HEK293 (cell line): Measurements from ENCODE around the gene DNAJC11.

ENCODE experiments used
- CTCF ChIA-PET: fragments of 350-600 bp; formaldehyde crosslinking; extraction: SDS; loops from one replicate; lab custom pipeline; 2021; ENCODE audit warnings: antibody characterized with exemption; lab: Yijun Ruan, JAX
- POLR2A ChIA-PET: fragments of 300-600 bp; formaldehyde crosslinking; extraction: SDS; loops from one replicate; lab custom pipeline; 2020; ENCODE audit warnings: antibody characterized with exemption, inconsistent platforms; lab: Yijun Ruan, JAX
- H3K27ac ChIP-seq: fragments of 200-500 bp; sonication (Bioruptor generic); 2 replicates; pipeline ENCODE4 v1.5.1; 2014; ENCODE audit warnings: low read depth, low read length, control low read depth, inconsistent platforms; ENCODE audit errors: extremely low read depth
- H3K36me3 ChIP-seq, 2 experiments: fragments of 200-500 bp in 1 of 2; sonication (Bioruptor generic) in 1 of 2; 1 replicate in 1 of 2; 2 replicates in 1 of 2; pipeline ENCODE4 v1.5.1; 2014 to 2017; ENCODE audit warnings: inconsistent platforms in 2 of 2, low read length in 2 of 2; ENCODE audit not compliant: control insufficient read depth in 2 of 2, insufficient read depth in 1 of 2
- H3K4me1 ChIP-seq: fragments of 200-500 bp; sonication (Bioruptor generic); 2 replicates; pipeline ENCODE4 v1.5.1; 2014; ENCODE audit warnings: mild to moderate bottlenecking, low read length, inconsistent platforms; ENCODE audit not compliant: control insufficient read depth, insufficient read depth
- H3K4me3 ChIP-seq: 2 replicates; pipeline ENCODE4 v1.5.1; 2011; ENCODE audit warnings: low read depth, mild to moderate bottlenecking, control low read depth, low read length, moderate library complexity
- H3K9me3 ChIP-seq: fragments of 200-500 bp; sonication (Bioruptor generic); 2 replicates; pipeline ENCODE4 v1.5.1; 2014; ENCODE audit warnings: low read depth, low read length, inconsistent platforms; ENCODE audit not compliant: control insufficient read depth, insufficient read depth
- EGR2 ChIP-seq: fragments of 450-650 bp; formaldehyde crosslinking; IDR thresholded peaks from 2 replicates; pipeline ENCODE4 v1.5.1; 2016; ENCODE audit warnings: low read depth, missing biosample characterization, missing genetic modification characterization
- FEZF1 ChIP-seq: fragments of 450-650 bp; formaldehyde crosslinking; IDR thresholded peaks from 2 replicates; pipeline ENCODE4 v1.5.1; 2016; ENCODE audit warnings: missing biosample characterization, missing genetic modification characterization
- KLF1 ChIP-seq: fragments of 450-650 bp; formaldehyde crosslinking; IDR thresholded peaks from 2 replicates; pipeline ENCODE4 v1.5.1; 2016; ENCODE audit warnings: missing biosample characterization, missing genetic modification characterization
- KLF10 ChIP-seq: fragments of 450-650 bp; IDR thresholded peaks from 2 replicates; pipeline ENCODE4 v1.5.1; 2018; ENCODE audit warnings: missing biosample characterization, mild to moderate bottlenecking, missing genetic modification characterization
- PRDM10 ChIP-seq: fragments of 450-650 bp; formaldehyde crosslinking; IDR thresholded peaks from 2 replicates; pipeline ENCODE4 v1.5.1; 2016; ENCODE audit warnings: missing biosample characterization, missing genetic modification characterization
- RBAK ChIP-seq: fragments of 450-650 bp; formaldehyde crosslinking; IDR thresholded peaks from 2 replicates; pipeline ENCODE4 v1.5.1; 2016; ENCODE audit warnings: missing biosample characterization, missing genetic modification characterization
- SALL2 ChIP-seq: fragments of 450-650 bp; formaldehyde crosslinking; IDR thresholded peaks from 2 replicates; pipeline ENCODE4 v1.5.0; 2017; ENCODE audit warnings: missing biosample characterization, mild to moderate bottlenecking, missing genetic modification characterization, borderline replicate concordance
- ZBTB20 ChIP-seq: fragments of 450-650 bp; formaldehyde crosslinking; IDR thresholded peaks from 2 replicates; pipeline ENCODE4 v1.5.1; 2016; ENCODE audit warnings: missing biosample characterization, missing genetic modification characterization
- ZNF121 ChIP-seq: fragments of 450-650 bp; formaldehyde crosslinking; IDR thresholded peaks from 2 replicates; pipeline ENCODE4 v1.5.1; 2016; ENCODE audit warnings: missing biosample characterization, missing genetic modification characterization
- ZNF148 ChIP-seq: fragments of 450-650 bp; formaldehyde crosslinking; IDR thresholded peaks from 2 replicates; pipeline ENCODE4 v1.5.0; 2017; ENCODE audit warnings: missing biosample characterization, missing genetic modification characterization, borderline replicate concordance
- ZNF155 ChIP-seq: fragments of 450-650 bp; formaldehyde crosslinking; IDR thresholded peaks from 2 replicates; pipeline ENCODE4 v1.5.1; 2016; ENCODE audit warnings: missing biosample characterization, missing genetic modification characterization
- ZNF19 ChIP-seq: fragments of 450-650 bp; formaldehyde crosslinking; IDR thresholded peaks from 2 replicates; pipeline ENCODE4; 2016; ENCODE audit warnings: missing biosample characterization, missing genetic modification characterization, low read depth
- ZNF211 ChIP-seq: fragments of 450-650 bp; formaldehyde crosslinking; IDR thresholded peaks from 2 replicates; pipeline ENCODE4 v1.5.1; 2016; ENCODE audit warnings: low read depth, missing biosample characterization, missing genetic modification characterization
- ZNF26 ChIP-seq: fragments of 450-650 bp; formaldehyde crosslinking; IDR thresholded peaks from 2 replicates; pipeline ENCODE4 v1.5.1; 2016; ENCODE audit warnings: missing biosample characterization, missing genetic modification characterization
- ZNF366 ChIP-seq: fragments of 450-650 bp; formaldehyde crosslinking; conservative IDR thresholded peaks from 2 replicates; pipeline ENCODE4 v1.5.1; 2016; ENCODE audit warnings: missing biosample characterization, missing genetic modification characterization
- ZNF561 ChIP-seq: fragments of 450-650 bp; IDR thresholded peaks from 2 replicates; pipeline ENCODE4 v1.5.1; 2018; ENCODE audit warnings: missing biosample characterization, missing genetic modification characterization, borderline replicate concordance
- ZNF76 ChIP-seq: fragments of 450-650 bp; formaldehyde crosslinking; IDR thresholded peaks from 2 replicates; pipeline ENCODE4; 2016; ENCODE audit warnings: low read depth, missing biosample characterization, missing genetic modification characterization, borderline replicate concordance
- ZNF777 ChIP-seq: fragments of 450-650 bp; formaldehyde crosslinking; IDR thresholded peaks from 2 replicates; pipeline ENCODE4 v1.5.1; 2017; ENCODE audit warnings: missing biosample characterization, missing genetic modification characterization, borderline replicate concordance
- ZNF792 ChIP-seq: fragments of 450-650 bp; formaldehyde crosslinking; IDR thresholded peaks from 2 replicates; pipeline ENCODE4 v1.5.1; 2016; ENCODE audit warnings: missing biosample characterization, missing genetic modification characterization

Gene DNAJC11

GRCh38 chr1:6685381-6685780 is 16.2 kb downstream of the DNAJC11 start (continued):
- TF ChIP-seq RBAK (tag by site-specific recombination): no peak
- no peak for TF ChIP-seq ZNF26
- no peak for TF ChIP-seq ZNF19
- no peak for TF ChIP-seq ZNF155 (tag by site-specific recombination)

GRCh38 chr1:6683434-6683833 is 18.2 kb downstream of the DNAJC11 start:
- POLR2A ChIA-PET: no interaction called here
- H3K4me1 ChIP-seq: no peaks in the 10 kb centered on the region
- TF ChIP-seq PRDM10 (tag by site-specific recombination) (no peak), KLF10 (tag by site-specific recombination) (no peak), ZNF366 (tag by site-specific recombination) (no peak), ZNF211 (tag by site-specific recombination) (no peak), KLF1 (tag by site-specific recombination) (no peak), ZNF777 (tag by site-specific recombination) (no peak), ZNF76 (no peak), ZNF792 (tag by site-specific recombination) (no peak), ZNF561 (tag by site-specific recombination) (no peak), ZBTB20 (no peak), SALL2 (tag by site-specific recombination) (no peak), FEZF1 (tag by site-specific recombination) (no peak), ZNF121 (tag by site-specific recombination) (no peak)
- CTCF ChIA-PET: no interaction called here
- no peaks in the 10 kb centered on the region for H3K9me3 ChIP-seq
- no peak overlapping the region for H3K4me3 ChIP-seq
- H3K36me3 ChIP-seq: peaks cover 13 to 37% of the 10 kb centered on the region in 2 experiments; a peak in 2 of 3 replicates
- H3K27ac ChIP-seq: no peak overlapping the region

GRCh38 chr1:6675941-6676340 is 25.7 kb downstream of the DNAJC11 start:
- no peaks in the 10 kb centered on the region for H3K4me1 ChIP-seq
- TF ChIP-seq ZNF19 (no peak), EGR2 (tag by site-specific recombination) (no peak), ZNF148 (no peak)
- H3K4me3 ChIP-seq: no peak overlapping the region
- H3K9me3 ChIP-seq: no peaks in the 10 kb centered on the region
- ChIA-PET POLR2A (no interaction called here), CTCF (interaction anchor here (0.7 to 1.0 kb wide), 2 partner anchors 384 to 395 kb away, joined by 3 to 4 read pairs; no protein-coding TSS in a partner anchor)
- H3K27ac ChIP-seq: no peak overlapping the region
- H3K36me3 ChIP-seq: peaks cover 39 to 78% of the 10 kb centered on the region in 2 experiments
